Embryonic facial prominence (tissue), 1 donor: Measurements from ENCODE around the gene KIAA1549.

Experiments used
- DNase-seq: peaks from one replicate; pipeline ENCODE4 v3.0.0-alpha.2; 2016; ENCODE audit errors: extremely low spot score

KIAA1549 gene

DNA sequence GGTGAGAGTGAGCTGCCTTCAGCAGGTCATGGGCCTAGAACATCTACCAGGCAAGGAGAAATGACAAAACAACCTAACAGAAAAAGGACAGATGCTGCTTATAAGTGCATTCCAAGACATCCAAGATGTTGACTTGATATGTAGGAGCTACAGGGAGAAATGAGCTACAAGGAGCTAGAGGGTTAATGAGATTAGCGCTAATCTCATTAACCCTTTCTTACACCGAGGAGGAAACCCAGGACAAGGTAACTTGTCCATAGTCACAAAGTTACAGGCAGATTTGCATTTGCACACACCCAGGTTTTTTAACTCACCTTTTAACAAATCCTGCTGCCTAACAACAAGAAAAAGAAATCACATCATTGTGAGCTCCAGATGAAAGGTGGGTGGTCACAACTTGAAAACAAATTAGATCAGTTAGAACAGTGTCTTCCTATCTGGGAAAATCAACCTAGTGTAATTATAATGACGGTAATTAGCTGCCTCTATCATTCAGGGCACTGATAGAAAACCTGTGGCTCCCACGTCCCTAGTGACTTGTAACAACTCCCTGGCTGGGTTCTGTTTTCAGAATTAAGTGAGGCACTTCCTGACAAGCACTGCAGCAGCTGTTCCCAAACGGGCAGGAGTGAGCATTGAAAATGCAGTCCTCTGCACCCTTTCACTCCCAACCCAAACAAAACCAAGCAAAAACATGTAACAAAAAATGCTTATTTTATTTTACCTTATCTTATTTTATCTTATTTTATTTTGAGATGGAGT is 5.7 kb downstream of the KIAA1549 start:
- DNase-seq, result no peak

DNA sequence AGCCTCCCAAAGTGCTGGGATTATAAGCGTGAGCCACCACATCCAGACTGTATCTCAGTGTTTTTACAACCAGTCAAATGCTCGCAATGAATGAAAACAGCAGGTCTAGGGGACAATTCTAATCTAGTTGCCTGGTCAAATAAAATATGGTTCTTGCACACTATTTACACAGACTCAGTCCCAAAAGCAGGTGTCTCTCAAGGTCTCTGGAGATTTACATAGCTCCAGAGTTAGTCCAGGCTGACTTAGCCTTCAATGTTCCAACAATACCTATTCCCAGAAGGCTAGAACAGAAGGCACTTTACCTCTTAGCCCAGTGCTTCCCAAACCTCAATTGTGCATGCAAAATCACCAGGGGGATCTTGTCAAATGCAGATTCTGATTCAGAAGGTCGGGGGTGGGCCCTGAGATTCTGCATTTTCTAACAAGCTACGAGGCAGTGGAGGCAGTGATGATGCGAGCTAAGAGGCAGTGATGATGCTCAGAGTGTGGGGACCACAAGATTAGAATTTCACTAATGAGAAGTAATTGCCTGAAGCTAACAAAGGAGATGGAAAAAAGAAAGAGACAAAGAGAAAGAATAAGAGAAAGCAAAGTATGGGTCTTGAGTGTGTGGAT is 6.4 kb downstream of the KIAA1549 start:
- DNase-seq, result no peak

DNA sequence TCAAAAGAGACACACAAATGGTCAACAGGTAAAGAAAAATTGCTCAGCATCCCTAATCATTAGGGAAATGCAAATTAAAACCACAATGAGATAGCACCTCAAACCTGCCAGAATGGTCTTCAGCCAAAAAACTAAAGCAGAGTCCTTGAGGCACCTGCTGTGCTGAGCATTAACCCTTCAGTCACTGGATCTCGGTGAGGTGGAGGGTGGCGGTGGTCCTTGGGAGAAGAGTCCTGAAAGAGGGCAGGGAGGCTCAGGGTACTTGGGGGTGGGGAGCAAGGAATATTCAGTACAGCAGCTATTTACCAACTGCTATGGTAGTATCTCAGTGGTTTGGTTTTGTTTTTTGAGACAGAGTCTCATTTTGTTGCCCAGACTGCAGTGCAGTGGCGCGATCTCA is 7.1 kb downstream of the KIAA1549 start:
- DNase-seq, result no peak

DNA sequence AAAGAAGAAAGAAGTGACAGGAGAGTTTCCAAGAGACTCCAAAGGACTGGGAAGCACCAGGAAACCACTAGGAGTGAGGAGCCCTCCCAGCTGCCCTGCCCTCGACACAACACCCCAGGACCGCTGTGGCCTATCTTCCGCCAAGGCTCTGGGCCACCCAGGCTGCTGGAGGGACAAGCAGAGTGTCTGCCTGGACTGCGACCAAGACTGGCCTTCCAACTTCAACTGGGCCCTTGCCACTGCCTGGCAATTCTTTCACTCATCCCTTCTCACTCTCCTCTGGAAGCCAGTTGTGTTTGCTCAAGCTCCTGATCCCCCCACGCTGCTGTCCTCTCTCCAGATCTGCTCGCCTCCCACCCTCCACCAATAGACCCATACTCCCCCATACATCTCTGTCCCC is 10.2 kb downstream of the KIAA1549 start:
- DNase-seq, result no peak

DNA sequence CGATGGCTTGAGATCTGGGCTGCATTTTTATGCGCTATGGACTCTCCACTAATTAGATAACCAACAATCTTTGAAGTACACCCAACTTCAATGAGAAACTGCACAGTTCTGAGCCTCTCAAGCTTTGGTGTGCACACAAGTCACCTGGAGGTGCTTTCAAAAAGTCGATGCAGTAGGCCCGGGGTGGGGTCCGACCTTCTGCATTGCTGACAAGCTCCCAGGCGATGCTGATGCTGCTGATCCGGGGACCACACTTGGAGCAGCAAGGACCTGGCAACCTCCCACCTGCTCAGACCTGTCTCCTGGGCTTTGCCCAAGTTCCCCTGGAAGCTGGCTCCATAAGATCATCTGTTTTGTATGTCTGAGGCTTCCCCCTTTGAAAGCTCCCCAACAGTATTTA is 10.7 kb downstream of the KIAA1549 start:
- no peak for DNase-seq

DNA sequence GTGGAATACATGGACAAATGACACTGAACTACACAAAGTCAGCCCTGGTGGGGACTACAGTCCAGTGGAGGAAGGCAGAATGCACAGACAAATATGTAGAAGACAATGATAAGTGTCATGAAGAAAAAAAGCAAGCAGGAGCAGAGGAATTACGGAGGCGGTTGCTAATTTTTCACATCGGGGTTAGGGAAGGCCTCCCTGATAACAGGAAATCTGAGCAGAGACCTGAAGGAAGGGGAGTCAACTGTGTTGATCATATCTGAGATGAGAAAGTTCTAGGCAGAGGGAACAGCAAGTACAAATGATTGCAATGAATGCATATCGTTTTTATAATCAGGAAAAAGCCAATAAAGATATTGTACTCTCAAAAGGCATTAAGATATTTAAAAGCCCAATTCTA is 14.0 kb downstream of the KIAA1549 start:
- no peak for DNase-seq

DNA sequence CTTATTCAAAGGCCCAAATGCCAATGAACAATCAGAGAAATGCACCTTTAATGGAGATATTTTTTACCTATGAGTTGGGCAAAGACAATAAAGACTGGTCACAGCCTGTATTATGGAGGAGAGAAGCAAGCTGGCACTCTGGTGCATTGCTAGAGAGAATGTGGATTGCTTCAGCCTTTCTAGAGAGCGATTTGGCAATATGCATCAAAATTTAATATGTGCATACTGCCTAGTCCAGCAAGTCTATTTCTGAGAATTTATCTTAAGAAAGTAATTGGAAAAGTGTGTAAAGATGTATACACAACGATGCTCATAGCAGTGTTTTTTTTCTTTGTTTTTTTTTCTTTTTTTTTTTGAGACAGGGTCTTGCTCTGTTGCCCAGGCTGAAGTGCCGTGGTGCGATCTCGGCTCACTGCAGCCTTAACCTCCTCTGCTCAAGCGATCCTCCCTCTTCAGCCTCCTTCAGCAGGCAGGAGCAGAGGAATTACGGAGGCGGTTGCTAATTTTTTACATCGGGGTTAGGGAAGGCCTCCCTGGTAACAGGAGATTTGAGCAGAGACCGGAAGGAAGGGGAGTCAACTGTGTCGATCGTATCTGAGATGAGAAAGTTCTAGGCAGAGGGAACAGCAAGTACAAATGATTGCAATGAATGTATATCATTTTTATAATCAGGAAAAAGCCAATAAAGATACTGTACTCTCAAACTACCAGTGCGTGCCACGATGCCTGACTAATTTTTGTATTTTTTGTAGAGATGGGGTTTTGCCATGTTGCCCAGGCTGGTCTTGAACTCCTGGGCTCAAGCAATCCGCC is 16.4 kb downstream of the KIAA1549 start:
- DNase-seq, result no peak

DNA sequence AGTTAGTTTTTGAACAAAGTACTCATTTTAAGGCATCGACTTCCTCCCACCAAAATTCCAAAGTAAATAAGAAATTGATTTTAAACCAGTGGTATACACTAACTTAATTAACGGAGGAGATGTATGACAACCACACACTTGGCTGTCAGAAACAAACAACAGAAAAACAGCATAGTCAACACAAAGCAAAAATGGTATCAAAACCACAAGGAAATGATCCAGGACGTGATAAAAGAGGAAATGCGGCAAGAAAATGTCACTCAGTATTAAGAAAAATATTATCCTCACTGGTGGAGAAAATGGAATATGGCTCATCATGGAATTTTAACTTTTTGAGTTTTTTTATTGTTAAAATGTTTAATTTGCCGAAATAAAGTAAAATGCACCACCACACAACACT is 17.5 kb downstream of the KIAA1549 start:
- DNase-seq, result no peak

DNA sequence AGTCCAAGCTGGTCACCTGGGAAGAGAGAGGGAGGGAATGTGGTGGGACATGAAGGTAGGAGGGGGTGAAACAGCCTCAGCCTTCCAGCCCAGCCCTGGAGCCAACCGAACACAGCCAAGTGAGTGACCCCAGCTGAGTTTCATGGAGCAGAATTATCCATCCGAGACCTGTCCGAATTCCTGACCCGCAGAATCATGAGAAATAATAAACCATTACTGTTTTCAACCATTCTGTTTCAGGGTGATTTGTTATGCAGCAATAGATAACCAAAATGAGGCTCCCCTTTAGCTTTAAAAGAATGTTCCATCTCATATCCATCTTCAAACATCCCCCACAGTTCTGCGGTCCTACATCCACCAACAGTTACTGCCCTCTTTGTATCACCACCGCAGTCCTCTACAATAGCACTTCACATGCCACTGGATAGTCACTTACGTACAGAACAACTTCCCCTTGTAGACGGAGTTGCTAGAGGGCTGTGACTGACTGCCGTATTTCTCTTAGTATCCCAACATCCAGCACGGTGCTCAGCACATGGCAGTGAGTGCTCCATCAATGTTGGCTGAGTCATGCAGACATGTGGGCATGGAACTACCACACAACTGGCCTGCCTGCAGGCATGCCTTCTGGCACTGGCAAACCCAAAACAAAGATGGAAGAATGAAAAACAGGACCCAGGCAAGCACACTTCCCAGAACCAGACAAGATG is 18.5 kb downstream of the KIAA1549 start:
- DNase-seq, result no peak

DNA sequence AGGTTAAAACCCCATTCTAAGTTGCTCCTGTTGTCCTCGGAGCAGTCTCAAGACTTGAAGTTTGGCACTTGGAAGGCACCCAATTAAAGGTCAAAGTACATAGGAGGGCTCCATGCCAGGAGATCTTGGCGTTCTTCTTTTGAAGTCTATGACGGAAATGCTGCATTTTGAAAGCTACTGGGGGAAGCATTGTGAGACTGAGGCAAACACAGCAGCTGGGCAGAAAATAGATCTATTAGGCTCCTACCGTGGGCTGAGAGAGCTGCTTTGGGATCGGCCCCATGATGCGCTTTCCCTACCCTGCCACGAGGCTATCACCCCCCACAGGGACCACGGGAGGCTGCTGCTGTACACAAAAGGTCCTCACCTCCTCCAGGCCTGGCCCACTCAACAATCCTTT is 20.0 kb downstream of the KIAA1549 start:
- DNase-seq, result no peak

DNA sequence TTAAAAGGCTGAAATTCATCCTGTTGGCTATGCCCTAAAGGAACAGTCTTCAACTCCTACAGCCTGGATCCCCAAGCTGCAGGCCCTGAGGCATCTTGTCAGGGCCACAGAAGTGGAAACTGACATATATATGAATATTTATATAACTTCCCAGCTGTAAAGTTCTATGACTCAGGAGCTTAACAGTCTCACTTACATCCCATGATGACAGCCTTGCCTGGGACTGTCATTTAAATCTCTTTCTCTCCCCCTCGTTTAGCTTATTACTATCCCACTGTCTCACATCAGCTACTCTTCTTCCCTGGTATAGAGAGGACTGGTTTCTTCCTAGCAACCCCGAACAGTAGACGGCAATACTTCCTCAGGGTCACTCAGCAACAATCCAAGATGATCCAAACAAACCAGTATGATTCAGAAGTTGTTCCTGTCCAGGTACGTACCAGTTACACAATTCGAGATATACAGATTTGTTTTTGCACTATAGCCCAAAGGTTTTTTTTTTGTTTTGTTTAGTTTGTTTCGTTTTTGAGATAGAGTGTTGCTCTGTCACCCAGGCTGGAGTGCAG is 22.7 kb downstream of the KIAA1549 start:
- no peak for DNase-seq

DNA sequence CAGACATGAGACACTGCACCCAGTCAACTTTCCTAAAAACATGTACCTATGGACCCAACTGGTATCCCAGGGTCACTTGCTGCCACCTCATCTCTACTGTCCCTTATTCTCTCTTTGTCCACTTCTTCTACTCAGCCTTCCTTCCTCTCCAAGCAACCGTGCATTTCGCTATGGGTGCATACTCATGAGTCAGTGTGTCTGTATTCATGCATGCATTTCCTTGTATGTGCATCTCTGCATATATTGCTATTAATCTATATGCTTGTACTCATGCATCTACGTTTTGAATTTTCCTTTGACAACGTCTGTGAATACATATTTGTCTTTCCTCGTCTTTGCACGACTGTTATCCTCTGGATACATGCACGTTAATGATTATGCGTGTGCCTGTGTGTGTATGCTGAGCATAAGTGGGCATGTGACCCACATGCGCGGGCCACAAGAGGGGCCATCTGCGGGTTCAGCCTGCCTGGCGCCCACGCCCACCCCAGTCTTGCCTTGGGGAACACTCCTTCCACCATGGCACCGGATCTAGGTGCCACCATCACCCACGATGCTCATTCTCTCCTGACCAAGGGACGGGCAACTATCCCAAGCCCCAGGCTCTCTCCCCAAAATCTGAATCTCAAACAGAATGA is 23.3 kb downstream of the KIAA1549 start:
- no peak for DNase-seq

DNA sequence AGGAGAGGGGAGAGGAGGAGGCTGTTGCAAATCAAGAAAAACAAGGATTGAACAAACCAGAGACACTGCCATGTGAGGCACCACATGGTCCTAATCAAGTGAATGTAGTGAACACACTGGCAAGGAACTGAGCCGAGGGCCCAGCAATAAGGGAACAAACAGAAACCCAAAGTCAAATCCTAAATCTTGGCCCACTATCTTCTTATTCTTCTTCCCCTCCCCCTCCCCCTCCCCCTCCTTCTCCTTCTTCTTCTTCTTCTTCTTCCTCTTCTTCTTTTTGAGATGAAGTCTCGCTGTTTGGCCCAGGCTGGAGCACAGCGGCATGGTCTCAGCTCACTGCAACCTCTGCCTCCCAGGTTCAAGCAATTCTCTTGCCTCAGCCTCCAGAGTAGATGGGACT is 24.0 kb downstream of the KIAA1549 start:
- DNase-seq, result no peak

DNA sequence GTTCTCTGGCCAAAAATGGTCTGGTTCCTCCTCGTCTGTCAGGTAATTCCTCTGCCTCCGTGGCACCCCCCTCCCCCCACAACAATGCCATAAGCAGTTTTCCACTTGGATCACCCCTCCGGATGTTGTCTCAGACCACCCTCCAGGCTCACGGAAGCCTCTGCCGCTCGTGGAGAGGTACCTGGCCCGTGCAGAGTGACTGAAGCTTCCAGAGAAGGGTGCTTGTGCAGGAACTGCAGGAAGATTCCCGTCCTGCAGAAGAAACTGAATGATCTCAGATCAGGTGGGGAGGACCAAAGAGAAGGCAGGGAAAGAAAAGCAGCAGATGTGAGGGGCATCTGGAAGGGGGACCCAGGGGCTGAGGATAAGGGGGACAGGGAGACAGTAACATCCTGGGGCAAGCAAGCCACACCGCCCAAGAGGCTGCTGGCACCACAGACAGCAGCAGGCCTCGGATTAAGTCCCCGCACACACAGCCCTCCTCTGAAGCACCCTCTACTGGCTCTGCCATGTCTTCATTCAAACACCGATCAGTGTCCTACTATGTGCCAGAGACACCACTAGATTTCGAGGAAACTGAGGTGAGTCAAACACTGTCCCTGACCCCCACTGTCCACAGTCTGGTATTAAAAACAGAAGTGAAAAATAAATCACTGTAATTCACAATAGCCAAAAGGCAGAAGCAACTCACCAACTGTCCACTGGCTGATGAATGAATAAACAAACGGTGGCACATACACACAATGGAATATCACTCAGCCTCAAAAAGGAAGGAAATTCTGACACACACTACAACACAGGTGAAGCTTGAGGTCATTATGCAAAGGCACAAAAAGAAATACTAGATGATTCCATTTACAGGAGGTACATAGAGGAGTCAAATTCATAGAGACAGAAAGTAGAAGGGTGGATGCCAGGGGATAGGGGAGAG is 26.4 kb downstream of the KIAA1549 start:
- no peak for DNase-seq

DNA sequence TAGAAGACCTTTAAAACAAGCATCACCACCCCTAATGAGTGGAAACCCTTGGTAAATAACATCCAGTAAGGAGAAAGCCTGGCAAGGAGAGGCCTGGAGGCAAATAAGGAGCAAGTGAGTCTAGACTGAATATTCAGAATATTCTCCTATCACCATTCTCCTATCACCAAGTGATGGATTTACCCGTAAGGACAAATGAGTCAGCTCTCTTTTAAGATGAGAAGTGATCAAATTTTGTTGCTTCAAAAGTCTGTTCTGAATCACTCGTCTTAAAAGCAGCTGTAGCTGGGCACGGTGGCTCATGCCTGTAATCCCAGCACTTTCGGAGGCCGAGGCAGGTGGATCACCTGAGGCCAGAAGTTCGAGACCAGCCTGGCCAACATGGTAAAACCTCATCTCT is 28.4 kb downstream of the KIAA1549 start:
- no peak for DNase-seq

DNA sequence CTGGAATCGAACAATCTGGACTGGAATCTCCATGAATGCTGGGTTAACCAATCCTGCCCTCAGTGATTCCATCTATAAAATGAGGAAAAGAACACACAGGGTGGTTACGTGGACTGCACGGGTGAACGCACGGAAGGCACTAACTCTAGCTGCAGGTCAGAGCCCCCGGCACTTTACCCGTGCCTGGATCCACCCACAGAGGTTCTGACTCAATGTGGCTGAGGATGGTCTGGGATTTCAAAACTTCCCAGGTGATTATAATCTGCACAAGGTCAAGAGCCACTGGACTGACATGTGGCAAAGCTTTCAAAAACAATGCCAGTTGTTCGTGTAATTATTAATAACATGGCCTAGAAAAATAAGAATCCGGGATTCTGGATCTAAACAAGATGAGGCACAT is 29.2 kb downstream of the KIAA1549 start:
- DNase-seq, result no peak

DNA sequence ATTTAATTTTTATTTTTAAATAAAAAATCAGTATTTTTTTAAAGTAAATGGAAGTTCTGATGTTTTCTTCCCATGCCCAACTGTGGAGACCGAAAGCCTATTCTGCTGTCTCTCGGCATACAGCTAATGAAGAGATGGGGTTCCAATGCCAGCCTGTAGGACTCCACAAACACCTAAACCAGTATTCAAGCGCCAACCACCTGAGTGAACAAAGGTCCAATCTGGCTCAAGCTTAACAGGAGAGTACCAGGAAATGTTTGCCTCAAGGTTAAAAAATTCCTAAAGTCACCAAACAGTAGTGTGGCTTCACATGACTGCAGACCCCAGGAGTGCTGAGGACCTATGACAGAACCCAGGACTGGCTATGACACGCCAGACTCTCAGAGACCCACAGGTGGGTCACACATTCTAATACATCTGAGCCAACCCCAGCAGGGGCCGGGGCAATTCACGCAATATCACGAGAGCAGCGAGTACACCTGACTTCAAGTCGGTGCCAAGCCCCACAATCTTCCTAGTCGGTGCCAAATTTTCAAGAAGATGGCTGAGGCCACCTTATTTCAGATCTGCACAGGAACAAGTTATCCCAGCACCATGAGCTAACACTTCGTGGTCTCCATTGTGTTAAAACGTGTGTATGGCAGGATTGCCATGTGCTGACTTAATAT is 31.6 kb downstream of the KIAA1549 start:
- DNase-seq, result no peak

DNA sequence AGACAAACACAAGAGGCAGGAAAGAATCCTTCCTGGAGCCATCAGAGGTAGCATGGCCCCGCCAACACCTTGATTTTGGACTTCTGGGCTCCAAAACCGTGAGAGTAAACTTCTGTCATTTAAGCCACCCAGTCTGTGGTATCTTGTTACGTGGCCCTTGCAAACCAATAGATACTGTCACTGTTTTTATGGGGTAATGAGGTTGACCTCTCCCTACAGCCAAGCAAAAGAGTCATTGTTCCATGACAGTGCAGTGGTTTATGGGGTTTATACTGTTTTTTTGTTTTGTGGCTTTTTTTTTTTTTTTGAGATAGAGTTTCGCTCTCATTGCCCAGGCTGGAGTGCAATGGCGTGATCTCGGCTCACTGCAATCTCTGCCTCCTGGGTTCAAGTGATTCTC is 32.8 kb downstream of the KIAA1549 start:
- DNase-seq, result no peak

DNA sequence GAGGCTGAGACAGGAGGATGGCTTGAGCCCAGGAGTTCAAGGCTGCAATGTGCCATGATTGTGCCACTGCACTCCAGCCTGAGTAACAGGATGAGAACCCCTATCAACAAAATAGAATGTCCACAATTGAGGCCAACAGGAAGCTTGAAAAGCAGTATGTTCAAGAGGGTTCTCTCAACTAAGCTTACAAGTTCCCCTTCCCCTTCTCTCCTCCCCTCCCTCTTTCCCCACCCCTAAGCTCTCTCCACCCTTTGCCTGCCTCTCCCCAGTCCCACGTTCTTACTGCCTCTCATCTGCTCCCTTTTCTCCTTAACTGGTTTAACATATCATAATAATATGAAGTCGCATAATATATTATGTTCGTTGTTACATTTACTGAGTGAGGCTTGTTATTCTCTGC is 35.4 kb downstream of the KIAA1549 start:
- no peak for DNase-seq

DNA sequence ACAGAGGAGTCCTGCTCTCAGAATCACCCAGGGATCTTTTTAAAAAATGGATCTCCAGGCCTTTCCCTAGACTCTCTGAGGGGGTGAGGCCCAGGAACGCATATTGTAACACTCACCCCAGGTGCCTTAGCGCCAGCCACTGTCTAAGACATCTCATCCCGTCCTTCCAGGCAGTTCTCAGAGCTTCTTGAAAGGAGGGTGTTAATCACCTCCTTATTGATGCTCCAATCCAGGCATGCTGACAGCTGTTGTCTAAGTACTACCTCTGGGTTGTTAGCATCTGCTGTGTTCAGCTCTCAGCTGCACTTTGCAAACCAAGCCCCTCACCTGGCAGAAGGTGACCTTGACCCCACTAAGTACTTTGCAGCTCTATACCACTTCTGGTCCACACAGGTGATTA is 36.0 kb downstream of the KIAA1549 start:
- DNase-seq, result no peak
